A673 (cell line): ENCODE data around the gene PACRG.

ENCODE experiments used
- EZH2 ChIP-seq: fragments of 200-600 bp; sonication (generic); IDR thresholded peaks from 2 replicates; pipeline ENCODE4 v1.6.1; 2017; ENCODE audit warnings: borderline replicate concordance, low read depth, mild to moderate bottlenecking, mixed read lengths, antibody characterized with exemption, low read length; ENCODE audit not compliant: poor library complexity, severe bottlenecking
- TF ChIP-seq, protein P1 (sequence below): fragments of 300-800, 200-600 bp; sonication (generic); conservative IDR thresholded peaks from 2 replicates; pipeline ENCODE4 v1.5.1; 2017; ENCODE audit warnings: low read depth, mild to moderate bottlenecking, antibody characterized with exemption, low read length, moderate library complexity, mixed read lengths

DNA sequence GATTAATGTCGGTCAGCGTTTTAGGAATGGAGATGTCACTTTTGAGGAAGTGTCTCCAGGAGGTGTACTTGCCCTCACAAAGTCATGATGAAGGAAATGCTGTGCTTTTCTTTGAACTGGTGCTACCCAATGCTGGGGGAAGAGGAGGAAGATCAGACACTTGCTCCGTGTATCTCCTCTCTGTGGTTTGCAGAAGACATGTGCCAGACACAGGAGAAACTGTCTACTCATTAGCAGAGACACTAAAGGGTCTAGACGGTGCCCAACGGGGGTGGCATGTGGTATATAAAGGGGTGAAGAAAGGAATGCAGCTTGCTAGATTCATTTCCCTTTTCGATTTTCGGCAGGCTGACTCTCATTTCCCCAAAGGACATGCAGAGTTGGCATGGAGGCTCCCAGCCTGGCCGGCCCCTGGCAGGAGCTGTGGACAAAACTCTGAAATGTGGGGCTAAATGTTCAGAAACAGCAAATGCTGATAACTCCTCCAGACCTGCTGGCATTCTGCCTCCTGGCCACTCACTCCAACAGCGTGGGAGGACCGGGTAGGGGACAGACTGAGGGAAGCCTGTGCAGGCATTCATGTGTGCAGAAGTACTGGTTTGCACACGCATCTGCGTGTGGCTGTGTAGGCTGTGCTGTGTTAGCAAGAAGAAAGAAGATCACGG lies 627.1 kb downstream of the PACRG start:
- TF ChIP-seq, protein P1, sequence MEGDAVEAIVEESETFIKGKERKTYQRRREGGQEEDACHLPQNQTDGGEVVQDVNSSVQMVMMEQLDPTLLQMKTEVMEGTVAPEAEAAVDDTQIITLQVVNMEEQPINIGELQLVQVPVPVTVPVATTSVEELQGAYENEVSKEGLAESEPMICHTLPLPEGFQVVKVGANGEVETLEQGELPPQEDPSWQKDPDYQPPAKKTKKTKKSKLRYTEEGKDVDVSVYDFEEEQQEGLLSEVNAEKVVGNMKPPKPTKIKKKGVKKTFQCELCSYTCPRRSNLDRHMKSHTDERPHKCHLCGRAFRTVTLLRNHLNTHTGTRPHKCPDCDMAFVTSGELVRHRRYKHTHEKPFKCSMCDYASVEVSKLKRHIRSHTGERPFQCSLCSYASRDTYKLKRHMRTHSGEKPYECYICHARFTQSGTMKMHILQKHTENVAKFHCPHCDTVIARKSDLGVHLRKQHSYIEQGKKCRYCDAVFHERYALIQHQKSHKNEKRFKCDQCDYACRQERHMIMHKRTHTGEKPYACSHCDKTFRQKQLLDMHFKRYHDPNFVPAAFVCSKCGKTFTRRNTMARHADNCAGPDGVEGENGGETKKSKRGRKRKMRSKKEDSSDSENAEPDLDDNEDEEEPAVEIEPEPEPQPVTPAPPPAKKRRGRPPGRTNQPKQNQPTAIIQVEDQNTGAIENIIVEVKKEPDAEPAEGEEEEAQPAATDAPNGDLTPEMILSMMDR = no peak
- no peak for TF ChIP-seq EZH2
